ENCODE measurements around the gene ODR4.

The ODR4 gene

DNA sequence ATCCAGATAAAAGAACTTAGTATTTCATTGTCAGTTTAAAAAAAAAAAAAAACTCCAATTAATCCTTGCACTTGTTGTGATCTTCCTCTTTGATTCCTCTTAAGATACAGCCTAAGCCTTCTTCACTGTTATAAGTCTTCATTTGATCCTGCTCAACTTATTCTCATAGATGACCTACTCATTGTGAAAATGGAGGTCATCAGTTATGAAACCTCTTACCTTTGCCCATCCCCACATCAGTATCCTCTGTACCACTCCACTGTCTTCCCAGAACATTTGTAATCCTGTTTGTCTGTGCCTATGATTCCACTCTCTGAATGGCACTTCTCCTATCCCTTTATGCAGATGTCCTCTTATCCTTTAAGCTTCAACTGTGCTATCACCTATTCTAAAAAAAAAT lies 28.0 kb downstream of the ODR4 start:
- Mint-ChIP-seq H3K27ac (no peak overlapping the region), H3K9me3 (no peaks in the 10 kb centered on the region), H3K36me3 (peaks cover 78% of the 10 kb centered on the region), H3K4me1 (no peaks in the 10 kb centered on the region), H3K4me3 (no peak overlapping the region)
- DNase-seq (ENCODE audit: low spot score in 2 of 2) (no peak), ATAC-seq (no peak)

DNA sequence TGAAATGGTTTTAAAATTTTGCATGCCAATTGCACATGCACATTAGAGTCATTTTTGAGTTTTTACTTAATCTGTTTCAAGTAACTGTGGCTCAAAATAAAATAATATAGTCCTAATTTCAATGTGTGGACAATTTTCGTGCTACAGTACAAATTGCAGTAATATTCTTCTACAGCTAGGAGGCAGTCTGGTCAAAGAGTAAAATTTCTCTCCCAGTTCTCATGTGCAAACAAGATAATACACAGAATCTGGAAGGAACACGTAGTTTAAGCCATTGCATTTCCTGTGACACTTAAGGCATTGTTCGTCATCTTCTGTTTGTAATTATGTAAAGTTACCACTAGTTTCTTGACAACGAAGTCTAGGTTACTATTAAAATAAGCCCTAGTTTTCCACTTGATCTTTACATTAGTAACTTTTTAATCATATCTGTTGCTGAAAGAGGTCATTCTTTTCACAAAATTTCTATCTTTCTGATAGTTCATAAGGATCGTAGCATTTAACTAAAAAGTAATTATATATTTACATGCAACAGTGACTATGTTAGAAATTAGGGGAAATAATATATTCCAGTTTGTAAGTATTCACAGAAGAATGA lies 28.9 kb downstream of the ODR4 start:
- DNase-seq (ENCODE audit: low spot score in 2 of 2), result no peak
- H3K36me3 Mint-ChIP-seq, result peaks cover 78% of the 10 kb centered on the region
- peak; percentile 63 for ATAC-seq
- H3K4me1 Mint-ChIP-seq, result no peaks in the 10 kb centered on the region
- H3K4me3 Mint-ChIP-seq, result no peak overlapping the region
- H3K9me3 Mint-ChIP-seq, result no peaks in the 10 kb centered on the region
- H3K27ac Mint-ChIP-seq, result no peak overlapping the region

- H3K9me3 Mint-ChIP-seq, result no peaks in the 10 kb centered on the region
- H3K36me3 Mint-ChIP-seq, result peaks cover 70% of the 10 kb centered on the region
- H3K4me1 Mint-ChIP-seq, result no peaks in the 10 kb centered on the region
- ATAC-seq (no peak), DNase-seq (ENCODE audit: low spot score in 2 of 2) (no peak)
- H3K4me3 Mint-ChIP-seq, result no peak overlapping the region
- H3K27ac Mint-ChIP-seq, result no peak overlapping the region
These were observed 33.5 kb downstream of the ODR4 start for GRCh38 chr1:186409091-186409490.

DNA sequence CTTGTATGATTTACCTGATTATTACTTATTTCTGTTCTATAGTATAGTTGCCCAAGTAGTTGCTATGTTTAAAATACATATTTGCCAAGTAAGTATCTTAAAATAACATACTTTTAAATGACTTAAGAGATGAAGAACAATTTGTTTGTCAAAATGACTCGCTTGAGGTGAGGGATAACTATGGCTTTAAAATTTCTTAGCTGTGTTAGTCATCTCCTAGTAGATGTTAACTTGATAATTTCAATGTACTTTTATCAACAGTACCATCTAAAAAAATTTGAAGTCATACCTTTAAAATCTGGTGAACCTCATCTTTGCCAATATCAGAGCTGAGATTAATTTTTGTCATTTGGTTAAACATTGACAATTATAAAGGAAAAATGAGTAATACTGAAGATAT lies 37.7 kb downstream of the ODR4 start:
- H3K36me3 Mint-ChIP-seq, result peaks cover 53% of the 10 kb centered on the region

GRCh38 chr1:186418503-186418902 lies 42.9 kb downstream of the ODR4 start:
- Mint-ChIP-seq H3K4me1 (peaks cover 7% of the 10 kb centered on the region), H3K9me3 (no peaks in the 10 kb centered on the region), H3K4me3 (no peak overlapping the region), H3K36me3 (peaks cover 35% of the 10 kb centered on the region), H3K27ac (no peak overlapping the region)
- ATAC-seq (no peak), DNase-seq (ENCODE audit: low spot score in 2 of 2) (no peak)

More for the DNA sequence above, 37.7 kb downstream of the ODR4 start:
- H3K9me3 Mint-ChIP-seq, result no peaks in the 10 kb centered on the region
- no peak overlapping the region for H3K4me3 Mint-ChIP-seq
- DNase-seq (ENCODE audit: low spot score in 2 of 2), result no peak
- no peak for ATAC-seq
- H3K27ac Mint-ChIP-seq, result no peak overlapping the region
- H3K4me1 Mint-ChIP-seq, result no peaks in the 10 kb centered on the region

- ATAC-seq, result no peak
- Mint-ChIP-seq H3K4me3 (no peak overlapping the region), H3K9me3 (no peaks in the 10 kb centered on the region), H3K27ac (peak overlapping the region; percentile 12), H3K4me1 (peaks cover 7% of the 10 kb centered on the region), H3K36me3 (peaks cover 32% of the 10 kb centered on the region)
- no peak for DNase-seq (ENCODE audit: low spot score in 2 of 2)
These were observed 44.7 kb downstream of the ODR4 start for GRCh38 chr1:186420311-186420710.

GRCh38 chr1:186420923-186421322 lies 45.3 kb downstream of the ODR4 start:
- Mint-ChIP-seq H3K36me3 (peaks cover 26% of the 10 kb centered on the region), H3K4me3 (no peak overlapping the region), H3K9me3 (no peaks in the 10 kb centered on the region), H3K27ac (peak overlapping the region; percentile 12), H3K4me1 (peaks cover 7% of the 10 kb centered on the region)
- no peak for DNase-seq (ENCODE audit: low spot score in 2 of 2)
- ATAC-seq, result no peak

DNA sequence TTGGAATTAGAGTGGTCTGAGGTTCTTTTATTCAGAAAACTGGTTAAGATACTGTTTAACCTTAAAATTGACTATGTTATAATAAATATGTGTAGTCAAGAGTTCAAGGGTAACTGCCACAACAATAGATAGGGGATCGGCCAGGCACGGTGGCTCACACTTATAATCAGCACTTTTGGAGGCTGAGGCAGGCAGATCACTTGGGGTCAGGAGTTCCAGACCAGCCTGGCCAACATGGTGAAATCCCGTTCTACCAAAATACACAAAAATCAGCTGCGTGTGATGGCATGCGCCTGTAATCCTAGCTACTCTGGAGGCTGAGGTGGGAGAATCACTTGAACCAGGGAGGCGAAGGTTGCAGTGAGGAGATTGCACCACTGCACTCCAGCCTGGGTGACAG lies 45.8 kb downstream of the ODR4 start:
- Mint-ChIP-seq H3K36me3 (peaks cover 26% of the 10 kb centered on the region), H3K4me3 (no peak overlapping the region), H3K27ac (no peak overlapping the region), H3K9me3 (no peaks in the 10 kb centered on the region), H3K4me1 (peaks cover 7% of the 10 kb centered on the region)
- DNase-seq (ENCODE audit: low spot score in 2 of 2), result no peak
- no peak for ATAC-seq

DNA sequence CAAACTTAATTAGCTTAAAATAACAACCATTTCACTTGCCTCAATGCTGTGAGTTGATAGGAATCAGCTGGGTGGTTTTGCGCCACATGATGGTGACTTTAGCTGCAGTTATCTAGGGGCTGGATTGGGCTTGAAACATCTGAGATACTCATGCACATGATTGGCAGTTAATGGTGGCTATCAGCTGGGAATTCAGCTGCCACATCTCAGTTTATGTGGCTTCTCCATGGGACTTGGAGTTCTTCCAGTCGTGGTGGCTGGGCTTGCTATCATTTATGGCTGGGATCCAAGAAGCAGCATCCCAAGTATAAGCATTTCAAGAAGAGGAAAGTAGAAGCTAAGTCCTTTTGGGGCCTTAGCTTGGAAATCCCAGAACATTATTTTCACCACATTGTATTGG lies 48.9 kb downstream of the ODR4 start:
- no peak for ATAC-seq
- no peak overlapping the region for H3K27ac Mint-ChIP-seq

GRCh38 chr1:186426118-186426517 lies 50.5 kb downstream of the ODR4 start:
- no peak overlapping the region for H3K27ac Mint-ChIP-seq

More for the DNA sequence above, 48.9 kb downstream of the ODR4 start:
- peaks cover 7% of the 10 kb centered on the region for H3K4me1 Mint-ChIP-seq
- H3K4me3 Mint-ChIP-seq, result no peak overlapping the region
- no peak for DNase-seq (ENCODE audit: low spot score in 2 of 2)
- peaks cover 2% of the 10 kb centered on the region for H3K36me3 Mint-ChIP-seq
- no peaks in the 10 kb centered on the region for H3K9me3 Mint-ChIP-seq

DNA sequence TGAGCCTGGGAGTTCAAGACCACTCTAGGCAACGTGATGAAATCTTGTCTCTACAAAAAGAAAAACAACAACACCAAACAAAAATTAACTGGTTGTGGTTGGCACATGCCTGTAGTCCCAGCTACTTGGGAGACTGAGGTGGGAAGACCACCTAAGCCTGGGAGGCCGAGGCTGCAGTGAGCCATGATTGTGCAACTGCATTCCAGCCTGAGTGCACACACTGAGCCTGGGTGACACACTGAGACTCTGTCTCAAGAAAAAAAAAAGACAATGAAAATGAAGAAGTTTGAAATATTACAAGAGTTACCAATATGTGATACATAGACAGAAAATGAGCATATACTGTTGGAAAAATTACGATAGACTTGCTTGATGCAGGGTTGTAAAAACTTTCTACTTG lies 53.4 kb downstream of the ODR4 start:
- no peak overlapping the region for H3K27ac Mint-ChIP-seq
- H3K4me1 Mint-ChIP-seq, result no peaks in the 10 kb centered on the region
- H3K9me3 Mint-ChIP-seq, result no peaks in the 10 kb centered on the region
- no peaks in the 10 kb centered on the region for H3K36me3 Mint-ChIP-seq
- DNase-seq (ENCODE audit: low spot score in 2 of 2) (no peak), ATAC-seq (no peak)
- no peak overlapping the region for H3K4me3 Mint-ChIP-seq

More at GRCh38 chr1:186426118-186426517, 50.5 kb downstream of the ODR4 start:
- no peak for ATAC-seq
- Mint-ChIP-seq H3K36me3 (no peaks in the 10 kb centered on the region), H3K4me3 (no peak overlapping the region), H3K9me3 (no peaks in the 10 kb centered on the region), H3K4me1 (no peaks in the 10 kb centered on the region)
- no peak for DNase-seq (ENCODE audit: low spot score in 2 of 2)

- no peak overlapping the region for H3K27ac Mint-ChIP-seq
- no peaks in the 10 kb centered on the region for H3K4me1 Mint-ChIP-seq
- H3K4me3 Mint-ChIP-seq, result no peak overlapping the region
- no peaks in the 10 kb centered on the region for H3K9me3 Mint-ChIP-seq
- DNase-seq (ENCODE audit: low spot score in 2 of 2) (no peak), ATAC-seq (no peak)
- H3K36me3 Mint-ChIP-seq, result no peaks in the 10 kb centered on the region
These were observed 59.7 kb downstream of the ODR4 start for GRCh38 chr1:186435336-186435735.

DNA sequence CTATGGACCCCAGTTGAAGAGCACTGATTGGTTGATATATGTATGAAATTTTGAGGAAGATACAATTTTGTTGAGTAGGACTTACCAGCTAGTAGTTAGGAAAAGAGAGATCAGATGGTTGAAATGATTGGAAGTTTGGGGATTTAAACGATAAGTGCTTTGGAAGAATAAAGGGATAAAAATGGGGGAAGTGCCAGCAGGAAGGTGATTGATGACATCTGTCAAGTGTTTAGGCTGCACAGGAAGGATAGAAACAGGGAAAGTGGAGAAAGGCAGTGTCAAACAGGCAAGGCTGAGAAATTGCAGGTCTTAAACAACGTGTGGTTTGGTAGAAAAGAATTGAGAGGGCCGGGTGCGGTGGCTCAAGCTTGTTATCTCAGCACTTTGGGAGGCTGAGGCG lies 62.9 kb downstream of the ODR4 start:
- H3K9me3 Mint-ChIP-seq, result no peaks in the 10 kb centered on the region
- H3K4me3 Mint-ChIP-seq, result no peak overlapping the region
- DNase-seq (ENCODE audit: low spot score in 2 of 2) (no peak), ATAC-seq (no peak)
- H3K4me1 Mint-ChIP-seq, result peaks cover 7% of the 10 kb centered on the region
- H3K27ac Mint-ChIP-seq, result no peak overlapping the region
- H3K36me3 Mint-ChIP-seq, result no peaks in the 10 kb centered on the region

DNA sequence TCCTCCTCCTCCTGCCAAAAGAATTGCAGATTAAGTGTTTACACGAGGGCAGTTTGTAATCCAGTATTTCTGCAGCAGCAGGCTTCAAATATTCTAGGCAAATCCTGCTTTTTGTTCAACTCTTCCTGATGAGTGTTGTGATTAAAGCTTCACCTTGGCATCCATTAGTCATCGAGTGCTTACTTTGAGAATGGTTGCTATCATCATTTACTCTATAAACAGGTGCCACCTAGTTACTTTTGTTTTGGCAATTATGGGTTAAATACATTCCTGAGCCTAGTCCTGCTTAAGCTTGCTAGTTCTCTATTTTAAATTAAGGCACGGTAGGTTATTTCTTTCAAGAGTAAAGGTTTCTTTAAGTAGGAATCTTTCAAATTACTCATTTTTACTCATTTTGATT lies 64.9 kb downstream of the ODR4 start:
- DNase-seq (ENCODE audit: low spot score in 2 of 2) (no peak), ATAC-seq (peak; percentile 42)
- H3K4me3 Mint-ChIP-seq, result no peak overlapping the region
- H3K36me3 Mint-ChIP-seq, result no peaks in the 10 kb centered on the region
- H3K27ac Mint-ChIP-seq, result peak overlapping the region; percentile 15
- H3K4me1 Mint-ChIP-seq, result peaks cover 7% of the 10 kb centered on the region
- no peaks in the 10 kb centered on the region for H3K9me3 Mint-ChIP-seq

GRCh38 chr1:186442651-186443375 lies 67.2 kb downstream of the ODR4 start:
- H3K9me3 Mint-ChIP-seq, result no peaks in the 10 kb centered on the region
- DNase-seq (ENCODE audit: low spot score in 2 of 2), result no peak
- no peak overlapping the region for H3K4me3 Mint-ChIP-seq
- H3K27ac Mint-ChIP-seq, result no peak overlapping the region
- ATAC-seq, result peak; percentile 68
- H3K4me1 Mint-ChIP-seq, result peaks cover 7% of the 10 kb centered on the region
- no peaks in the 10 kb centered on the region for H3K36me3 Mint-ChIP-seq

DNA sequence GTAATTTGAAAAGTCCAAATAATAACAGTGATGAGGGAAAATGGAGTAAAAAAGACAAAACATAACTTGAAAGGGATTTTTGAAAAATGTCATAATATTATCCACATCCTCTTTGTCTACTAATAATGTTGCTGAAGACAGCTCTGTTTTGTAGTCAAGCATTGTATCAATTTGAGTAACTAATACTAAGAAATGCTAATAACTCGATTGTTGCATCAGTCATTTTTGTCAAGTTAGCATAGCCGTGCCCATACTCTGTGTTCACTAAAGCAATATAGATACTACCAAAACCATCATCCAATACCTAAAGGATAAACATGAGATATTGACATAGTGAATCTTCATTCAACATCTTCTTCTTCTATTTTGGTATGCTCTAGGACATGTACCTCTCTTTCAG lies 68.0 kb downstream of the ODR4 start:
- ATAC-seq, result peak; percentile 77
- H3K27ac Mint-ChIP-seq, result no peak overlapping the region
- H3K36me3 Mint-ChIP-seq, result no peaks in the 10 kb centered on the region
- no peaks in the 10 kb centered on the region for H3K9me3 Mint-ChIP-seq
- H3K4me3 Mint-ChIP-seq, result no peak overlapping the region
- H3K4me1 Mint-ChIP-seq, result peaks cover 7% of the 10 kb centered on the region
- DNase-seq (ENCODE audit: low spot score in 2 of 2), result no peak

Data from stimulated activated effector memory CD8-positive, alpha-beta T cell treated with anti-CD3 and anti-CD28 coated beads, Interleukin-12 subunit alpha, Interleukin-12 subunit beta, amount 100 ng/mL, for 72 hours (primary cell).